Loucy (cell line): ENCODE measurements around the gene PDYN.

Experiments
- H2AFZ ChIP-seq: fragments of 200-600 bp; sonication (generic); 2 replicates; pipeline ENCODE4 v1.6.0; 2016; ENCODE audit warnings: antibody characterized with exemption, mild to moderate bottlenecking, low read length, moderate library complexity
- H3F3A ChIP-seq: fragments of 200-600 bp; 2 replicates; pipeline ENCODE4 v1.6.0; 2016; ENCODE audit warnings: antibody characterized with exemption, low read depth, mild to moderate bottlenecking
- H3K27me3 ChIP-seq: fragments of 200-600 bp; sonication (generic); 2 replicates; pipeline ENCODE4 v1.6.1; 2014; ENCODE audit warnings: low read length, mild to moderate bottlenecking; ENCODE audit not compliant: insufficient read depth, poor library complexity, severe bottlenecking
- H3K36me3 ChIP-seq: fragments of 200-600 bp; sonication (generic); 2 replicates; pipeline ENCODE4 v1.6.1; 2016; ENCODE audit warnings: low read length; ENCODE audit not compliant: insufficient read depth
- H3K4me1 ChIP-seq: fragments of 200-600 bp; sonication (generic); 2 replicates; pipeline ENCODE4 v1.5.1; 2014; ENCODE audit warnings: low read length, mild to moderate bottlenecking; ENCODE audit not compliant: insufficient read depth, poor library complexity, severe bottlenecking
- H3K4me2 ChIP-seq: fragments of 200-600 bp; sonication (generic); 2 replicates; pipeline ENCODE4 v1.6.0; 2014; ENCODE audit warnings: antibody characterized with exemption, low read length, low read depth, mild to moderate bottlenecking; ENCODE audit not compliant: poor library complexity, severe bottlenecking
- H3K4me3 ChIP-seq: fragments of 200-600 bp; sonication (generic); 2 replicates; pipeline ENCODE4 v1.5.1; 2014; ENCODE audit warnings: low read length, mild to moderate bottlenecking, mixed read lengths; ENCODE audit not compliant: poor library complexity, severe bottlenecking
- H3K79me2 ChIP-seq: fragments of 200-600 bp; sonication (generic); 2 replicates; pipeline ENCODE4 v1.6.1; 2014; ENCODE audit warnings: low read length; ENCODE audit not compliant: insufficient read depth
- H3K9ac ChIP-seq: fragments of 200-600 bp; sonication (generic); 2 replicates; pipeline ENCODE4 v1.6.0; 2014; ENCODE audit warnings: mild to moderate bottlenecking, low read depth, low read length, moderate library complexity; ENCODE audit not compliant: poor library complexity, severe bottlenecking
- H3K9me2 ChIP-seq: fragments of 200-600 bp; sonication (generic); replicated peaks from 2 replicates; pipeline ENCODE4 v1.6.1; 2016; ENCODE audit warnings: low read depth, low read length, mixed read lengths
- H3K9me3 ChIP-seq: fragments of 200-600 bp; sonication (generic); 2 replicates; pipeline ENCODE4 v1.6.1; 2014; ENCODE audit warnings: mild to moderate bottlenecking, antibody characterized with exemption, low read length, low read depth; ENCODE audit not compliant: insufficient read depth
- H4K20me1 ChIP-seq: fragments of 200-600 bp; sonication (generic); 2 replicates; pipeline ENCODE4 v1.6.0; 2014; ENCODE audit warnings: antibody characterized with exemption, low read length, mild to moderate bottlenecking; ENCODE audit not compliant: insufficient read depth, poor library complexity, severe bottlenecking
- CTCF ChIP-seq: fragments of 200-600 bp; sonication (generic); conservative IDR thresholded peaks from 2 replicates; pipeline ENCODE4 v1.5.1; 2014; ENCODE audit warnings: mild to moderate bottlenecking, antibody characterized with exemption, low read length
- EZH2phosphoT487 ChIP-seq: fragments of 200-600 bp; IDR thresholded peaks from 2 replicates; pipeline ENCODE4 v1.6.1; 2018; ENCODE audit warnings: antibody characterized with exemption, mild to moderate bottlenecking, moderate library complexity, borderline replicate concordance

PDYN gene

GRCh38 chr20:2026514-2026913, 32.7 kb upstream of the PDYN start:
- H3K4me3 ChIP-seq: no peak overlapping the region
- H3F3A ChIP-seq: no peaks in the 10 kb centered on the region
- no peaks in the 10 kb centered on the region for H3K36me3 ChIP-seq
- TF ChIP-seq EZH2phosphoT487: no peak
- TF ChIP-seq CTCF: no peak
- H3K9me3 ChIP-seq: peaks cover 12% of the 10 kb centered on the region; the same call in 1 of the 2 replicates
- H3K4me1 ChIP-seq: no peaks in the 10 kb centered on the region
- no peaks in the 10 kb centered on the region for H3K27me3 ChIP-seq
- no peak overlapping the region for H3K4me2 ChIP-seq
- H3K79me2 ChIP-seq: no peaks in the 10 kb centered on the region
- H2AFZ ChIP-seq: no peak overlapping the region
- no peaks in the 10 kb centered on the region for H4K20me1 ChIP-seq
- no peaks in the 10 kb centered on the region for H3K9me2 ChIP-seq
- no peak overlapping the region for H3K9ac ChIP-seq

- no peak overlapping the region for H3K4me2 ChIP-seq
- no peaks in the 10 kb centered on the region for H3K9me2 ChIP-seq
- H4K20me1 ChIP-seq: no peaks in the 10 kb centered on the region
- no peaks in the 10 kb centered on the region for H3F3A ChIP-seq
- H3K4me3 ChIP-seq: no peak overlapping the region
- H2AFZ ChIP-seq: no peak overlapping the region
- TF ChIP-seq CTCF (no peak), EZH2phosphoT487 (no peak)
- H3K4me1 ChIP-seq: no peaks in the 10 kb centered on the region
- no peaks in the 10 kb centered on the region for H3K27me3 ChIP-seq
- H3K79me2 ChIP-seq: no peaks in the 10 kb centered on the region
- no peak overlapping the region for H3K9ac ChIP-seq
- peaks cover 12% of the 10 kb centered on the region; the same call in 1 of the 2 replicates for H3K9me3 ChIP-seq
- no peaks in the 10 kb centered on the region for H3K36me3 ChIP-seq
These were observed 32.1 kb upstream of the PDYN start for GRCh38 chr20:2026004-2026403.

- no peak overlapping the region for H2AFZ ChIP-seq
- no peaks in the 10 kb centered on the region for H3K9me2 ChIP-seq
- no peaks in the 10 kb centered on the region for H3K79me2 ChIP-seq
- no peaks in the 10 kb centered on the region for H3K4me1 ChIP-seq
- H3K4me3 ChIP-seq: no peak overlapping the region
- TF ChIP-seq EZH2phosphoT487 (no peak), CTCF (no peak)
- no peaks in the 10 kb centered on the region for H3F3A ChIP-seq
- peaks cover 12% of the 10 kb centered on the region; the same call in 1 of the 2 replicates for H3K9me3 ChIP-seq
- no peak overlapping the region for H3K4me2 ChIP-seq
- no peaks in the 10 kb centered on the region for H4K20me1 ChIP-seq
- H3K36me3 ChIP-seq: no peaks in the 10 kb centered on the region
- no peak overlapping the region for H3K9ac ChIP-seq
- no peaks in the 10 kb centered on the region for H3K27me3 ChIP-seq
These were observed 29.3 kb upstream of the PDYN start for GRCh38 chr20:2023151-2023550.
